Brain microvascular endothelial cell (primary cell): ENCODE results near the gene UBL7.

Experiments
- DNase-seq: peaks from one replicate; pipeline ENCODE4 v3.0.0-alpha.2; 2020
- H3K27ac ChIP-seq: fragments of 250-450 bp; sonication (Bioruptor Pico); 2 replicates; pipeline ENCODE4 v1.5.1; 2020; ENCODE audit warnings: mild to moderate bottlenecking, moderate library complexity
- H3K27me3 ChIP-seq: fragments of 250-450 bp; sonication (Bioruptor Pico); replicated peaks from 2 replicates; pipeline ENCODE4 v1.5.1; 2020; ENCODE audit warnings: mild to moderate bottlenecking
- H3K36me3 ChIP-seq: fragments of 250-450 bp; sonication (Bioruptor Pico); replicated peaks from 2 replicates; pipeline ENCODE4 v1.5.1; 2020; ENCODE audit warnings: mild to moderate bottlenecking
- H3K4me3 ChIP-seq: 2 replicates; pipeline ENCODE4 v1.5.1; 2011; ENCODE audit warnings: low read depth, mild to moderate bottlenecking, control low read depth, low read length, moderate library complexity
- CTCF ChIP-seq: IDR thresholded peaks from 2 replicates; pipeline ENCODE4 v1.5.1; 2011; ENCODE audit warnings: low read depth, mild to moderate bottlenecking, moderate library complexity, low read length, control low read depth, inconsistent platforms; ENCODE audit errors: missing control alignments
- in situ Hi-C: cut with HindIII; loops from 2 replicates; pipeline ENCODE4 v1.10.0; 2017; ENCODE audit warnings: low sequenced_read_pairs, low pct_ligation_motif_present

Gene UBL7

GRCh38 chr15:74428970-74429780, 31.8 kb downstream of the UBL7 start:
- H3K27ac ChIP-seq = no peak overlapping the region
- no peak for DNase-seq
- no peak for TF ChIP-seq CTCF
- H3K27me3 ChIP-seq = no peaks in the 10 kb centered on the region
- H3K36me3 ChIP-seq = no peaks in the 10 kb centered on the region
- in situ Hi-C loops = no loop called here
- H3K4me3 ChIP-seq = peak overlapping the region; percentile 94

- Histone ChIP-seq H3K36me3 (no peaks in the 10 kb centered on the region), H3K27ac (no peak overlapping the region), H3K4me3 (no peak overlapping the region), H3K27me3 (no peaks in the 10 kb centered on the region)
- no peak for DNase-seq
- in situ Hi-C loops = no loop called here
- TF ChIP-seq CTCF = no peak
Measured at GRCh38 chr15:74428442-74428787, 32.5 kb downstream of the UBL7 start.

- H3K4me3 ChIP-seq = no peak overlapping the region
- no peak for DNase-seq
- in situ Hi-C loops = no loop called here
- no peak overlapping the region for H3K27ac ChIP-seq
- H3K27me3 ChIP-seq = no peaks in the 10 kb centered on the region
- no peak for TF ChIP-seq CTCF
- no peaks in the 10 kb centered on the region for H3K36me3 ChIP-seq
Measured at GRCh38 chr15:74427607-74428441, 33.1 kb downstream of the UBL7 start.

GRCh38 chr15:74426404-74427281, 34.3 kb downstream of the UBL7 start:
- DNase-seq = no peak
- in situ Hi-C loops = no loop called here
- no peak overlapping the region for H3K27ac ChIP-seq
- no peak for TF ChIP-seq CTCF
- H3K36me3 ChIP-seq = no peaks in the 10 kb centered on the region
- no peaks in the 10 kb centered on the region for H3K27me3 ChIP-seq
- H3K4me3 ChIP-seq = no peak overlapping the region

- no peaks in the 10 kb centered on the region for H3K27me3 ChIP-seq
- no peak for TF ChIP-seq CTCF
- H3K27ac ChIP-seq = no peak overlapping the region
- DNase-seq = no peak
- in situ Hi-C loops = no loop called here
- no peak overlapping the region for H3K4me3 ChIP-seq
- H3K36me3 ChIP-seq = no peaks in the 10 kb centered on the region
Measured at GRCh38 chr15:74425630-74426029, 35.3 kb downstream of the UBL7 start.
